HG02943 (cell line): ENCODE measurements around the gene GNMT.

Source experiments
- ATAC-seq: cut with Tn5 transposase; IDR thresholded peaks from one replicate; pipeline ENCODE4 v1.9.1; 2021; ENCODE audit warnings: mild to moderate bottlenecking, low read depth, moderate library complexity; ENCODE audit not compliant: unreplicated experiment

Gene GNMT

GRCh38 chr6:42960243-42961019 is at the start of gene GNMT:
TSS of gene GNMT (plus strand) at chr6:42960754. CDS start at chr6:42960768, 14 bp downstream.
- ATAC-seq, result no peak

DNA sequence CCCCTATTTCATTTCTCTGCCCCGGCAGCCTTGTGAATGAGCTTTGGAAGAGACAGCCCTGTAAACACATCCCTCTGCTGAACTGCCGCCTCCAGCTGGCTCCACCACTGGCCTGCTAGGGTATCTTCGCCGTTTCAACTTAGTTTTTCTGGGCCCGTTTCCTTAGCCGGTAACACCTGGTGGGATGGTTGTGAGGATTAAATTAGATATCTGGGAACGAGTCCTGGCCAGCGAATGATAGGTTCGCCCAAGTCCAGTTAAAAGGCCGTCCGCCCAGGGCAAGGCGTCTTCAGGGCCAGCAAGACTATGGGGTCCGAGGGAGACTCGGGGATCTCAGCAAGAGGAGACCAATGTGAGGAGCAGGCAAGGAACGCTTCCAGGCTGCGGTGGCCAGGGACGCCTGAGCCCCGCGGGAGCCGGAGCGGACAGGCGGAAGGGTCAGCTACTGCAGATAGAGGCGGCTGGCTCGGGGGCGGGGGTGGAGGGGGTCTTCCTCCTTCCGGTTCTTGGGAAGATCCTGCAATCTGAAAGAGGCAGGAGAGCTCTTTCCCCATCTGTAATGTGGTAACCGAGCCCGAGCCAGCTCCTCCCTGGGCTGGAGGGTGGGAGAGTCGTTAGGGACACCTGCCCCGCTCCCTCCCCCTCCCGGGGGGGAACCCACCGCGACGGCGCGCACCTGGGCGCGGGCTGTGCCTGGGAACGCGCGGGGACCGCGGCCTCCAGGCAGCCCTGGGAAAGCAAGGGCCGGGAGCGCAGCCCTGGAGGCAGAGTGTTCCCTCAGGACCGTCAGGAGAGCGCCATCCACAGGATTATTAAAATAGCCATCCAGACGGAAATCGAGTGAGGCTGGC is 49.2 kb upstream of the GNMT start:
- no peak for ATAC-seq

DNA sequence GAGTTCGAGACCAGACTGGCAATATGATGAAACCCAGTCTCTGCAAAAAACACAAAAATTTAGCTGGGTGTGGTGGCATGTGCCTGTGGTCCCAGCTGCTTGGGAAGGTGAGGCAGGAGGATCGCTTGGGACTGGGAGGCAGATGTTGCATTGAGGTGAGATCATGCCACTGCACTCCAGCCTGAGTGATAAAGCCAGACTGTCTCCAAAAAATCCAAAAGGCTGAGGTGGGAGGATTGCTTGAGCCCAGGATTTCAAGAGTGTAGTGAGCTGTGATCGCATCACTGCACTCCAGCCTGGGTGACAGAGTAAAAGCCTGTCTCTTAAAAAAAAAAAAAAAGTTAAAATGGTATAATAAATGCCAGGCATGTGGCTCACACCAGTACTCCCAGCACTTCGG is 46.0 kb upstream of the GNMT start:
- no peak for ATAC-seq

- no peak for ATAC-seq
Observed at GRCh38 chr6:42915732-42916131, 44.8 kb upstream of the GNMT start, which contains the start of gene PTCRA. TSS of gene PTCRA (plus strand) at chr6:42916053. CDS start at chr6:42916070, 17 bp downstream.

GRCh38 chr6:42916288-42916687 is 44.3 kb upstream of the GNMT start:
- no peak for ATAC-seq

GRCh38 chr6:42921801-42922200 is 38.8 kb upstream of the GNMT start:
- no peak for ATAC-seq

DNA sequence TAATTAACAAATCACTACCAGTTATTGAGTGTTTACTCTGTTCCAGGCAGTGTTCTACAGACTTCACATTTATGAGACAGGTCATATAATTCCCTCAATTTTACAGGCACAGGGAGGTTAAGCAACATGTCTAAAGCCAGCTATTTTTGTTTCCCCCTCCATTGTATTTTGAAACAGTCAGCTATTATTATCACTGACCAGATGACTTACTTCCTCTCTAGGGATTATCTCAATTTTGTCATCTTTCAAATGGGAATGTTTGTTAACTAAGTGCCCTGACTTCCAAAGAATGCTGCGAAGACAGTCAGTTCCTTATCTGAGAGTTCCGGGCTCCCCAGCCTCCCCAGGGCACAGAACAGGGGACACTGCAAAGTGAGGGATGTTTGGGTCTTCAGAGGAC is 36.9 kb upstream of the GNMT start:
- ATAC-seq, result no peak

DNA sequence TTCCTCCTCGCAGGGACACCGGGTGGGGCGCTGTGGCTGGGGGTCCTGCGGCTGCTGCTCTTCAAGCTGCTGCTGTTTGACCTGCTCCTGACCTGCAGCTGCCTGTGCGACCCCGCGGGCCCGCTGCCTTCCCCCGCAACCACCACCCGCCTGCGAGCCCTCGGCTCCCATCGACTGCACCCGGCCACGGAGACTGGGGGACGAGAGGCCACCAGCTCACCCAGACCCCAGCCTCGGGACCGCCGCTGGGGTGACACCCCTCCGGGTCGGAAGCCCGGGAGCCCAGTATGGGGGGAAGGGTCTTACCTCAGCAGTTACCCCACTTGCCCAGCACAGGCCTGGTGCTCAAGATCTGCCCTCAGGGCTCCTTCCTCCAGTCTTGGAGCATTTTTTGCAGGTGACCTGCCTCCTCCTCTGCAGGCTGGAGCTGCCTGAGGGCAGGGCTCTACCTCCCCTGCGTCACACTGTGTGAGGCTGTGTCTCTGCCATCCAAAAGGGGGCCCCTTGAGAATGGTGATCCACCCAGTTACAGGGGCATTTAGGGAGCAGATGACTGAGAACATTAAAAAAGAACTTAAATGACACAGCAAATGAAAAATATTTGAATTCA is 35.2 kb upstream of the GNMT start:
- ATAC-seq, result no peak

GRCh38 chr6:42928986-42929820 is 31.4 kb upstream of the GNMT start, which contains the start of gene CNPY3:
TSS of gene CNPY3 (plus strand) at chr6:42929480. CDS start at chr6:42929571, 91 bp downstream.
- ATAC-seq, result peak; percentile 65

DNA sequence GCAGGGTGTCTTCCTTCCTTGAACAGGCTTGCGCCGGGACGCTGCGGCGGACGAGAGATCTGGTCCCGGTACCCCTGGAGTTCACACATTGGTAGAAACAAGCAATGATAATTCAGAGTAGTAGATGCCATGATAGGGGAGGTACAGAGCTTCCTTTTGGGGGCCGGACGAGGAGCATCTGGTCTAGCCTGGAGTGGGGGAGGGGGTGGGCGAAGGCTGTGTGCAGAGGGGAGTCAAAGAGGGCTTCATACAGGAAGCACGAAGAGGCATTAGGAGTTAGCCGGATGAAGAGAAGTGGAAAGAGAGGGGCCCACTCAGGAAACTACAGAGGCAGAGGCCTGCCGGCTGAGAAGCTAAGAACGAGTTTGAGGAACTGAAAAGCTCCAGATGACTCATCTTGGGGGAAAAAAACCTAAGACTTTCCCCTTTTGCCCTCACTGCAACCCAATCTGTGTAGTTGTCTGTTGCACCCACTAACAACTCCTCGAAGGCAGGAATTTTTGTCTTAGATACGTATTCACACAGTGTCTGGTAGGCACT is 30.7 kb upstream of the GNMT start:
- peak; percentile 57 for ATAC-seq

- ATAC-seq, result no peak
Observed at GRCh38 chr6:42932412-42932811, 28.1 kb upstream of the GNMT start.

DNA sequence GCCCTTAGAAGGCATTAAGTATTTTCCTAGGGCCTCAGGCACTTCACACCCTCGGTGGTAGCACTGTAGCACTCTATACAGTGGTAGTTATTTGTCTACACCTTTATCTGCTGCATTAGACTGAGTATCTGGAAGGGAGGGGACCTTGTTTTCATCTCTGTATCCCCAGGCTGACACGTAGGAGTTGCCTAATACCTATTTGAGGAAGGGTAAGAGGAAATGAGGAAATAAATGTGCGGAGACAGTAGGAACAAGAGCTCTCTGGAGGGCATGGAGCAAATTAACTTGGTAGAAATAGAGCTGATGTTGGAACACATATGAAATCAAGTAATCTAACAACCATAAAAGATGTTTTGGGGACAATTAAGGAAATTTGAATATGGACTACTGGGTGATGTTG is 27.3 kb upstream of the GNMT start:
- no peak for ATAC-seq

DNA sequence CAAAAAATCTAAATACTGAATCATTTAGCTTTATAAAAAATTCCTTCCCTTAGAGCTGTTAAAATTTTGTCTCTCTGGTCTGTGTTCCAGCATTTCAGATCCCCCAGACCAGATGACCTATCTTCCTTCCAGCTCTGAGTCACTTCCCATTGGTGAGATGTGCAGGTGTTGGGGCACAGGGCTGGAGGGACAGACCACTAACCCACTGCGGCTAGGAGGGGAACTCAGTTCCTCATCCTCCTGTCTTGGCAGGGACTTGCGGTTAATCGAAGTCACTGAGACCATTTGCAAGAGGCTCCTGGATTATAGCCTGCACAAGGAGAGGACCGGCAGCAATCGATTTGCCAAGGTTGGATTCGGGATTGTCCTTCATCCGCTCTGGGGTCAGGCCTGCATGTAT is 25.2 kb upstream of the GNMT start:
- no peak for ATAC-seq

DNA sequence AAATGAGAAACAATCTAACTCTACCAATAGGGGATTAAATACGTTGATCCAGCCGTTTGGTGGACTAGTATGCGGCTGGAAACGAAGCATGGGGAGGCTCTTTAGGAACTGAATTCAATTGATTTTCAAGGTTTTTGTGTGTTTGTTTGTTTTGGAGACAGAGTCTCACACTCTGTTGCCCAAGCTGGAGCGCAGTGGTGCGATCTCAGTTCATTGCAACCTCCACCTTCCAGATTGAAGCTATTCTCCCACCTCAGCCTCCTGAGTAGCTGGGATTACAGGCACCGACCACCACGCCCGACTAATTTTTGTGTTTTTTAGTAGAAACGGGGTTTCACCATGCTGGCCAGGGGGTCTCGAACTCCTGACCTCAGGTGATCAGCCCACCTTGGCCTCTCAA is 24.2 kb upstream of the GNMT start:
- ATAC-seq, result no peak

DNA sequence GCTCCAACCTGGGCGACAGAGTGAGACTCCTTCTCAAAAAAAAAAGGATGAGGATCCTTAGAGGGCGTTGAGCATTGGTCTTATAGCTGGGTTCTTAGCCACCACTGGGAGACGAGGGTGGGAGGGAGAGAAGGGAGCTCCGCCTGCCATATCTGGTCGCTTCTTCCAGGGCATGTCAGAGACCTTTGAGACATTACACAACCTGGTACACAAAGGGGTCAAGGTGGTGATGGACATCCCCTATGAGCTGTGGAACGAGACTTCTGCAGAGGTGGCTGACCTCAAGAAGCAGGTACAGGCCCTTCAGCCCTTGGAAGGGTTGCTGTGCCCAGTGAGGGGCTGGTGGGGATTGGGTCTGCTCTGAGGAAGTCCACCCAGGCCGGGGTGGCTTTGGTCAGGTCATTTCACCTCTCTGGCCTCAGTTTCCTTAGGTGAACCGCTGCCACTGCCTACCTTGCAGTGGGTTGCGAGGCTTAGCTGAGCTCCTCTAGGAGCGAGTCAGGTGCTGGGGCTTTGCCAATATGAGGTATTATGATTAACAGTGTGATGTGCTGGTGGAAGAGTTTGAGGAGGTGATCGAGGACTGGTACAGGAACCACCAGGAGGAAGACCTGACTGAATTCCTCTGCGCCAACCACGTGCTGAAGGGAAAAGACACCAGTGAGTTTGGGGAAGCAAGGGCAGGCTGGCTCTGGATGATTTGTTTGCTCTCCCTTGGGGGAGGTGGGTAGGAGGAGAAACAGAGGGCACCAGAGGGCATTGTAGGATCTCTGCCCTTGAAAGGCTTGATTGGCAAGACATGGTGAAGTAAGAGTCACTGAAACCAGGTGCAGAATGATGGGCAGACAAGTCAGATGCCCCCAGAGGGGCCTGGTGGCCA is 22.8 kb upstream of the GNMT start:
- no peak for ATAC-seq

DNA sequence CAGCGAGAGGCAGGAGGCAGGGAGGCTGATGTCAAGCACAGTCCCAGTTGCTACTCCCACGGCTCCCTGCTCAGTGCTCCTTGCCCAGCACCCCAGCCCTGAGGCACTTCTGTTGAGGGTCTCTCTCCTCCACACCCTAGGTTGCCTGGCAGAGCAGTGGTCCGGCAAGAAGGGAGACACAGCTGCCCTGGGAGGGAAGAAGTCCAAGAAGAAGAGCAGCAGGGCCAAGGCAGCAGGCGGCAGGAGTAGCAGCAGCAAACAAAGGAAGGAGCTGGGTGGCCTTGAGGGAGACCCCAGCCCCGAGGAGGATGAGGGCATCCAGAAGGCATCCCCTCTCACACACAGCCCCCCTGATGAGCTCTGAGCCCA is 22.1 kb upstream of the GNMT start:
- ATAC-seq, result no peak

GRCh38 chr6:42938987-42939809 is 21.4 kb upstream of the GNMT start:
- no peak for ATAC-seq

DNA sequence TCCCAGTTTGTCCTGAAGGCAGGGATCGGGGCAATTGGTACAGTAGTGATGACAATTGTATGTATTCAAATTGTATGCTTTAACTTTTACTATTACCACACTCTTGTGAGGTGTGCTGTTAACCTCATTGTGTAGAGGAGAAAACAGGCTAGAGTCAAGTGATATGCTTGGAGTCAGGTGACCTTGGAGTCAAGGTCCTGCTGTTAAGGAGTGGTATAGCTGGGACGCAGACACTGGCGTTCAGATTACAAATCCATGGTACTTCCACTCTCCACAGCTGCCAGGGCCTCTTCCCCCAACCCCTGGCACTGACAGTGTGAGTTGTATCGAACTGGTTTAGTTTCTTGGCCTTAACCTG is 20.8 kb upstream of the GNMT start:
- ATAC-seq, result no peak
